HG03064 (cell line): ENCODE measurements around the gene FASTK.

Source experiments
- ATAC-seq: cut with Tn5 transposase; IDR thresholded peaks from one replicate; pipeline ENCODE4 v1.9.1; 2021; ENCODE audit warnings: low read depth; ENCODE audit not compliant: unreplicated experiment

The FASTK gene, protein sequence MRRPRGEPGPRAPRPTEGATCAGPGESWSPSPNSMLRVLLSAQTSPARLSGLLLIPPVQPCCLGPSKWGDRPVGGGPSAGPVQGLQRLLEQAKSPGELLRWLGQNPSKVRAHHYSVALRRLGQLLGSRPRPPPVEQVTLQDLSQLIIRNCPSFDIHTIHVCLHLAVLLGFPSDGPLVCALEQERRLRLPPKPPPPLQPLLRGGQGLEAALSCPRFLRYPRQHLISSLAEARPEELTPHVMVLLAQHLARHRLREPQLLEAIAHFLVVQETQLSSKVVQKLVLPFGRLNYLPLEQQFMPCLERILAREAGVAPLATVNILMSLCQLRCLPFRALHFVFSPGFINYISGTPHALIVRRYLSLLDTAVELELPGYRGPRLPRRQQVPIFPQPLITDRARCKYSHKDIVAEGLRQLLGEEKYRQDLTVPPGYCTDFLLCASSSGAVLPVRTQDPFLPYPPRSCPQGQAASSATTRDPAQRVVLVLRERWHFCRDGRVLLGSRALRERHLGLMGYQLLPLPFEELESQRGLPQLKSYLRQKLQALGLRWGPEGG

GRCh38 chr7:151080522-151081169, at the start of gene FASTK:
FASTK (minus strand) TSS chr7:151080809; CDS start chr7:151080766, 43 bp downstream.
- ATAC-seq, result peak; percentile 65

DNA sequence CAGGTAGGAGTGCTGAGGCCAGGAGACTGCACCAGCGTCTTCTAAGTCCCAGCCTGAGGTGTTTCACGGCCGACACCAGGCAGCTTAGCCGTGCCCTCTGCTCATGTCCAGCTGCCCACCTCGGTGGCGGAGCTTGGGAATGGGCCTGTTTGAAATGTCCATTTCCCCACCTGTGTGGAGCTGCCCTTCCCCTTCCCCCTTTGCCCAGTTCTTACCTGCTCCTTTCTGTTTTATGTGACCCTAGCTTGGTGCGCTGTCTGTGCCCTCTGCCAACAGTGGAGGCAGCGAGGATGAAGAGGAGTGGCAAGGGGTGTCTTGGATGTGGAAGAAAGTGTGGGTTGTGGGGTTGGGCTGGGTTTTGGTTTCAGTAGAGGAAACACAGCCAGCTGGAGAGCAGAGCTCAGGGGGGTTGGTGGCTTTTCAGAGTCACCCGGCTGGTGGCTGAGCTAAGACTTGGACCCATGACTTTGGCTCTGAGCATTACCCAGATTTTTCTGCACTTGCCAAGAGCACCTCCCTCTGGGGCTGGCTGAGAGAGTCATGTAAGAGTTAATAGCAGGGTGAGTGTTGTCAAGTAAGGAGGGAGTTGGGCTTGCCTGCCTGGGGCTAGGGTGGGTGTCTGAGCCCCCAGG, 49.5 kb upstream of the FASTK start:
- ATAC-seq, result no peak

GRCh38 chr7:151129117-151129959, 48.7 kb upstream of the FASTK start:
- ATAC-seq, result no peak

DNA sequence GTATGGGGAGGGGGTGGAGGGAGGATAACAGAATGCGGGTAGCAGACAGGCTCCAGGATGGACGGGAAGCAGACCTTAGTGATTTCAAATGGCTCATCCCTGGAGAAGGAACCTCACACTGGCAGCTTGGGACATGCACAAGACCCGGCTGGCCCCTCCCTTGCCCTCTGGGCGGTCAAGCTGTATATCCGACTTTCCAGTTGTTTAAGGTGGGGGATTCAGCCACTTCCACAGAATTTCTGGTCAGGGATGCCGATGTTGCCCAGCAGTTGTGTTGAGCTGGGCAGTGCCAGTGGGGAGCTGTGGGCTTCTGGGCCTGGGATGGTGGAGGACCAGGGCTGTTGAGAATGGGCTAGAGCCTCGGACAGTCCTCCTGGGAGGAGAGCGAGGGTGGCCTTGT, 48.1 kb upstream of the FASTK start:
- ATAC-seq, result no peak

DNA sequence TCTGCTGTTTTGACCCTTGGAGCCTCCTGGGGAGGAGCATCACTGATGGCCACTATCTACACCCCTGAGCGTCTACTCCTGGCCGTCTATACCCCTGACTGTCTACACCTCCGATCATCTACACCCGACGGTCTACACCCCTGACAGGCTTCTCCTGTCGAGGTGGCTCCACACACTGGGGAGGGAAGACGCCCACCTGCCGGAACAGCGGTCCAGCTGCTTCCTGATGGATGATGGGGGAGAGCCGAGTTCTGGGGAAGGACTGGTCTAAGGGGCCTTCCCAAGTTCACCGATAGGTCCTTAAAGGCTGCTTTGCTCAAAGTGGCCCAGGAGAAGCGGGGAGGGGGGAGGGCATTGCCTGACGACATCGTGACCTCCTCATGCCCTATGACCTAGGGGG, 47.5 kb upstream of the FASTK start:
- ATAC-seq, result no peak

GRCh38 chr7:151126491-151127137, 46.0 kb upstream of the FASTK start:
- no peak for ATAC-seq

- no peak for ATAC-seq
Measured at GRCh38 chr7:151125846-151126481, 45.4 kb upstream of the FASTK start.

- no peak for ATAC-seq
Measured at GRCh38 chr7:151125470-151125845, 44.8 kb upstream of the FASTK start.

GRCh38 chr7:151124899-151125399, 44.3 kb upstream of the FASTK start:
- no peak for ATAC-seq

DNA sequence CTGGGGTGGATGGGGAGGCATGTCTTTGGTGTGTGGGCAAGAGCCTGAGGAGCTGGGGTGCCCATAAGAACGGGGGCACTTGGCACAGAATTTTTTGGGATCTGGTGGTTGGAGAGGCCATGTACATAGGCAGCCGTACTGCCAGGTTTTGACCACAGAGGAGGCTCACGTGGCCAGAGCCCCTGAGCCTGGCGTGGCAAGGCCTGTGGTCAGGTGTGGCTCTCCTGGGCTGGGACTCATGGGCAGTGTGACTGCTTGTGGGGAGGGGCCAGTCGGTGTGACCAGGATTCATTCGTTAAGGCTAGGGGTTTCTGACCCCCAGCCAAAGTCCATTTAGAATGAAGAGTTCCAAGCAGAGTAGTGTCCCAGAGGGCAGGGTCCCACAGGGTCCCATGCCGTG, 43.9 kb upstream of the FASTK start:
- ATAC-seq, result no peak

- ATAC-seq, result peak; percentile 72
Measured at GRCh38 chr7:151123822-151124464, 43.3 kb upstream of the FASTK start.

DNA sequence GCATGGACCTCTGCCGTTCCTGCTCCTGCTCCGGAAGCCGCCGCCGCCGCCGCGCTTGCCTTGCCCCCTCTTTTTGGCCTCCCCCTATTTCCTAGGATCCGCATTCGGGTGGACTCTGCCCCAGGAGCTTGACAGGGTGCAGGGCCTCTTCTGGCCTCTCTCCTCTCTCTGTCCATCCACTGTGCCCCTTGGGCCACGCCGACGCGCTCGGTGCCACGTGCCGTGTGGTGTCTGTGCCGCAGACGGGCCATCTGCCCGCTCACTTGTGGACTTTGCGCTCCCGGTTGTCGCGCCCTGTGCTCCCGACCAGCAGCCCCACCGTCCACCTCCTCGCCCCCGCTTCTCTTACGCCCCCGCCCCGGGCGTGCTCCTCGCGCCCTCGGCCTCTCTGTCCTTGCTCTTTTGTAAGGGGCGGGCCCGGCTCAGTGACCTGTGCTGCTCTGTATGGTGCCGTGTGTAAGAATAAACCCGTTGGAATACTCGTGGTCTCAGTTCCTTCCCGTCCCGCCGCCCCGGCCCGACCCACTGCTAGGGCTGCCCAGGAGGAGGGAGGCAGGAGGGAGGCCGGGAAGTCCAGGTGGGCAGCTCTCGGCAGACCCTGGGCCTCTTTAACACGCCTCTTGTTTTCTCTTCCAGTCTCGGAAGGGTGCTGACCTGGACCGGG, 42.7 kb upstream of the FASTK start:
- no peak for ATAC-seq

DNA sequence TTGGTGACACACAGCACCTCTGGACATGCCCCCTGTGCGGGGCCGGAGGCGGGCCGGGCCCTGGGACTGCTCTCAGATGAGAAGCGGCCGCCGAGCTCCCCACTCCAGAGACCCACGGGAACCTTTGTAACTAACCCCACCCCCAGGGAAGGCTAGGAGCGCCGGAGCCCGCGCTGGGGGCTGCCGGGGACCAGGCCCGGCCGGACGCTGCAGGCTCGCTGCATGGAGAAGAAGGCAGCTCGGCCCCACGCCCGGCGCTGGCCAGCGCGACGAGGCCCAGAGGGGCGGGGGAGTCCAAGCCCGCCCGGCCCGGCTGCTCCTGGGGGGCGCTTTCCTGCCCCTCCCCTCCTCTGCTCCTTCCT, 42.2 kb upstream of the FASTK start:
- no peak for ATAC-seq

GRCh38 chr7:151122276-151122675, 41.7 kb upstream of the FASTK start:
- no peak for ATAC-seq

- ATAC-seq, result no peak
Measured at GRCh38 chr7:151121380-151122170, 41.0 kb upstream of the FASTK start.

- ATAC-seq, result no peak
Measured at GRCh38 chr7:151120896-151121295, 40.3 kb upstream of the FASTK start.

DNA sequence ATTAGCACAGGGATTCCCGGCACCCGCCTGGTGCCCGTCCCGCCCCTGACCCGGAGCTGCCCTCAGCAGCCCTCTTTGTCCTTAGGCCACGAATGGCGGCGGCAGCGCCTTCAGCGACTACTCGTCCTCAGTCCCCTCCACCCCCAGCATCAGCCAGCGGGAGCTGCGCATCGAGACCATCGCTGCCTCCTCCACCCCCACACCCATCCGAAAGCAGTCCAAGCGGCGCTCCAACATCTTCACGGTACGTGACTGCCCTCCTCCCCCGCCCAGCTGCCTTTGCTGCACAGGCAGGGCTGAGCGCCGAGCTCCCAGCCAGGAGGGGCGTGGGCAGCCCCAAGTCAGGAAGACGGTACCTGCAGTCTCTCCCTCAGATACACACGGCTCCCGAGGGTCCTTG, 39.3 kb upstream of the FASTK start:
- ATAC-seq, result no peak

- no peak for ATAC-seq
Measured at GRCh38 chr7:151119055-151119415, 38.4 kb upstream of the FASTK start.
